B cell (primary cell): Measurements from ENCODE around the gene HPS1.

Source experiments
- EZH2 ChIP-seq: IDR thresholded peaks from 2 replicates; pipeline ENCODE4 v1.6.1; 2012; ENCODE audit warnings: borderline replicate concordance, low read depth, mild to moderate bottlenecking, moderate library complexity, low read length; ENCODE audit not compliant: insufficient read depth, poor library complexity, severe bottlenecking
- TF ChIP-seq, protein P1 (sequence below): fragments of 200-600 bp; IDR thresholded peaks from one replicate; pipeline ENCODE4 v1.8.0; 2022; ENCODE audit warnings: antibody characterized with exemption, mild to moderate bottlenecking

DNA sequence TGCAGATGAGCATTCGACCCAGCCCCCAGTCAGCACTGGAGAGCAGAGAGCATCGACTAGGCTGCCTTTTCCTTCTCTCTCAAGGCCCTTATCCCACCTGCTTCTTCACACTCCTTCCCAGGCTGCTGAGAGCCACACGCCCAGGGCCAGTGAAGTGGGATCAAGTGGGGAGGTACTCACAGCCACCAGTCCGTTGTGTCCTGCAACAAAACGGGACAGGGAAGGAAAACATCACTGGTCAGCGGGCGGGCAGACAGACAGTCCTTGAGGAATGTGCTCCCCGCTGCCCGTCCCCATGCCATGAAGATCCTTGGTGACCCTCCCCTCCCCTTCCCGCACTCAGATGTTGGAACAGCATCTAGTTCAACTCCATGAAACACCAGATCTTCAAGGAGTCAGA lies 36.0 kb downstream of the HPS1 start:
- TF ChIP-seq, protein P1, sequence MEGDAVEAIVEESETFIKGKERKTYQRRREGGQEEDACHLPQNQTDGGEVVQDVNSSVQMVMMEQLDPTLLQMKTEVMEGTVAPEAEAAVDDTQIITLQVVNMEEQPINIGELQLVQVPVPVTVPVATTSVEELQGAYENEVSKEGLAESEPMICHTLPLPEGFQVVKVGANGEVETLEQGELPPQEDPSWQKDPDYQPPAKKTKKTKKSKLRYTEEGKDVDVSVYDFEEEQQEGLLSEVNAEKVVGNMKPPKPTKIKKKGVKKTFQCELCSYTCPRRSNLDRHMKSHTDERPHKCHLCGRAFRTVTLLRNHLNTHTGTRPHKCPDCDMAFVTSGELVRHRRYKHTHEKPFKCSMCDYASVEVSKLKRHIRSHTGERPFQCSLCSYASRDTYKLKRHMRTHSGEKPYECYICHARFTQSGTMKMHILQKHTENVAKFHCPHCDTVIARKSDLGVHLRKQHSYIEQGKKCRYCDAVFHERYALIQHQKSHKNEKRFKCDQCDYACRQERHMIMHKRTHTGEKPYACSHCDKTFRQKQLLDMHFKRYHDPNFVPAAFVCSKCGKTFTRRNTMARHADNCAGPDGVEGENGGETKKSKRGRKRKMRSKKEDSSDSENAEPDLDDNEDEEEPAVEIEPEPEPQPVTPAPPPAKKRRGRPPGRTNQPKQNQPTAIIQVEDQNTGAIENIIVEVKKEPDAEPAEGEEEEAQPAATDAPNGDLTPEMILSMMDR: no peak
- no peak for TF ChIP-seq EZH2
